ENCODE results near the gene MBNL2. TPM values are rescaled to one million over a fixed set of nuclear protein-coding genes. Genes with fewer than 3 reads are reported as not detected.
A peak's percentile ranks its signal among the peaks of the same experiment; 100 is the strongest.

Gene MBNL2
- total RNA-seq, 1 experiment from 2014 or later = 0.17 TPM

DNA sequence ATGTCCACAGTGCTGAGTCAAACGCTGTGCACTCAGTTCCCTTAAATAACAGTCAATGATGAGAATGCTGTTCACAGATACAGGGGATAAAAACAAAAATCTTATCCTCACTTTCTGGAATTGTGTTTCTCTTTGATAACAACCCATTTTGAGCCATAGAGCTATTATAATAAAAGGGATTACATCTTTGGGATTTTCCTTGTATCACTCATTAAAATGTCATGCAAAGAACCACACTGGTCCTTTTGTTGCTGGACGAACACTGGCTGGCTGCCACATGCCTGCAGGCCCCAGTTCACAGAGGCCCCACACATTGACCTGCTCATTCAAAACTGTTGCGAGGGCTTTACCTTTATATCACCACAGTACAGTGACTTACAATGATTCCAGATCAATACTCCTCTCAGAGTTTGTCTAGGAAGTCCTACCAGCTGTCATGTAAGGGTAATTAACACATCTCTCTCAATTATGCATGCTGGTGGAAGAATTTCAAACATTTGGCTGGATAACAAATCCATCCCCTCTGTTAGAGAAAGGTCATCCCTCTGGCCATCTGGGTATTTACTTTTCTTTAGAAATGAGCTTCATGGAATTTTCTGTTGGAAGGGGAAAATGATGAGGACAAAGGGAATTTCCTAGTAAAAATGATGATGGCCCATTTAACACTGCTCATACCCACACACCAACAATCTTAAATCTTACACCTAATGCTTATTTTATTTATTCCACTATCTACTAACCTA lies 85.9 kb downstream of the MBNL2 start:
- Histone ChIP-seq H3K4me1 (ENCODE audit: insufficient read depth, low read length) (no peaks in the 10 kb centered on the region), H3K9me3 (ENCODE audit: control insufficient read depth, low read depth, low read length) (no peaks in the 10 kb centered on the region), H3K27ac (ENCODE audit: insufficient read length, low read depth, low read length) (no peak overlapping the region), H3K27me3 (ENCODE audit: insufficient read depth, low read length) (no peaks in the 10 kb centered on the region), H3K23me2 (ENCODE audit: insufficient read length, low read depth, low read length, poor library complexity, severe bottlenecking) (no peaks in the 10 kb centered on the region), H3K23ac (ENCODE audit: insufficient read length, low read depth, low read length) (no peak overlapping the region), H3K18ac (ENCODE audit: insufficient read length, low read depth, low read length) (no peak overlapping the region), H3T11ph (ENCODE audit: low read length) (no peak overlapping the region), H2AK5ac (ENCODE audit: insufficient read length, low read length) (no peak overlapping the region), H2AFZ (ENCODE audit: low read length) (no peak overlapping the region), H2BK120ac (ENCODE audit: low read depth, low read length, poor library complexity, severe bottlenecking) (no peak overlapping the region), H3K79me2 (ENCODE audit: insufficient read depth, low read length) (no peaks in the 10 kb centered on the region), H2BK20ac (ENCODE audit: low read depth, low read length, poor library complexity, severe bottlenecking) (no peak overlapping the region), H3K56ac (ENCODE audit: insufficient read length, low read depth, low read length) (no peak overlapping the region), H4K5ac (ENCODE audit: insufficient read length, low read depth, low read length) (no peak overlapping the region), H4K20me1 (ENCODE audit: control insufficient read depth, insufficient read depth, insufficient read length) (no peaks in the 10 kb centered on the region), H4K91ac (ENCODE audit: insufficient read length, low read depth, low read length) (no peak overlapping the region), H2BK12ac (ENCODE audit: insufficient read length, low read depth, low read length) (no peak overlapping the region), H3K4ac (ENCODE audit: low read depth, low read length) (no peak overlapping the region), H2BK5ac (ENCODE audit: insufficient read length, low read length) (no peak overlapping the region), H3K4me2 (ENCODE audit: insufficient read depth, insufficient read length, low read length) (no peak overlapping the region), H4K8ac (replicated peaks; ENCODE audit: insufficient read length, low read depth, low read length) (no peak overlapping the region), H3K9ac (ENCODE audit: extremely low read depth, insufficient read length, low read length) (no peak overlapping the region), H2BK15ac (ENCODE audit: low read depth, low read length) (no peak overlapping the region), H3K14ac (ENCODE audit: insufficient read depth, low read length) (no peak overlapping the region), H3K79me1 (ENCODE audit: insufficient read depth, low read depth, low read length, poor library complexity, severe bottlenecking) (no peaks in the 10 kb centered on the region)
- Mint-ChIP-seq H3K9me3 (no peaks in the 10 kb centered on the region), H3K27ac (peak overlapping the region in 1 of 3 experiments; percentile 69; a peak in 2 of 7 replicates), H3K4me1 (peaks cover 8 to 10% of the 10 kb centered on the region in 2 experiments), H3K36me3 (ENCODE audit: insufficient read depth in 1 of 3, low read depth in 3 of 3) (no peaks in the 10 kb centered on the region), H3K4me3 (no peak overlapping the region), H3K27me3 (ENCODE audit: low read depth) (no peaks in the 10 kb centered on the region; the same call in 1 of the 2 replicates)
- TF ChIP-seq, protein P1, sequence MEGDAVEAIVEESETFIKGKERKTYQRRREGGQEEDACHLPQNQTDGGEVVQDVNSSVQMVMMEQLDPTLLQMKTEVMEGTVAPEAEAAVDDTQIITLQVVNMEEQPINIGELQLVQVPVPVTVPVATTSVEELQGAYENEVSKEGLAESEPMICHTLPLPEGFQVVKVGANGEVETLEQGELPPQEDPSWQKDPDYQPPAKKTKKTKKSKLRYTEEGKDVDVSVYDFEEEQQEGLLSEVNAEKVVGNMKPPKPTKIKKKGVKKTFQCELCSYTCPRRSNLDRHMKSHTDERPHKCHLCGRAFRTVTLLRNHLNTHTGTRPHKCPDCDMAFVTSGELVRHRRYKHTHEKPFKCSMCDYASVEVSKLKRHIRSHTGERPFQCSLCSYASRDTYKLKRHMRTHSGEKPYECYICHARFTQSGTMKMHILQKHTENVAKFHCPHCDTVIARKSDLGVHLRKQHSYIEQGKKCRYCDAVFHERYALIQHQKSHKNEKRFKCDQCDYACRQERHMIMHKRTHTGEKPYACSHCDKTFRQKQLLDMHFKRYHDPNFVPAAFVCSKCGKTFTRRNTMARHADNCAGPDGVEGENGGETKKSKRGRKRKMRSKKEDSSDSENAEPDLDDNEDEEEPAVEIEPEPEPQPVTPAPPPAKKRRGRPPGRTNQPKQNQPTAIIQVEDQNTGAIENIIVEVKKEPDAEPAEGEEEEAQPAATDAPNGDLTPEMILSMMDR (conservative IDR thresholded peaks at IDR 0.05) = no peak
- DNase-seq = no peak
- no CpG with 5 or more reads among the region's 3 CpGs for WGBS (ENCODE audit: extremely low coverage, insufficient read length, low lambda C conversion rate)

All from H9 (cell line).